DOHH2 (cell line): ENCODE results near the gene SNX12.
A peak's percentile ranks its signal among the peaks of the same experiment; 100 is the strongest.

Experiments used
- H3F3A ChIP-seq: fragments of 200-600 bp; sonication (generic), shearing (Covaris generic); 2 replicates; pipeline ENCODE4 v1.6.0; 2016; ENCODE audit warnings: antibody characterized with exemption, mild to moderate bottlenecking; ENCODE audit not compliant: control insufficient read depth, insufficient read depth
- H3K27ac ChIP-seq: fragments of 200-600 bp; sonication (generic); 2 replicates; pipeline ENCODE4 v1.5.1; 2014; ENCODE audit warnings: low read depth, mild to moderate bottlenecking, low read length, moderate library complexity
- H3K27me3 ChIP-seq: fragments of 200-600 bp; sonication (generic); 2 replicates; pipeline ENCODE4 v1.6.1; 2014; ENCODE audit warnings: mild to moderate bottlenecking, low read length, mixed read lengths; ENCODE audit not compliant: control insufficient read depth
- H3K36me3 ChIP-seq: fragments of 200-600 bp; sonication (generic); 2 replicates; pipeline ENCODE4 v1.6.1; 2014; ENCODE audit warnings: mild to moderate bottlenecking, low read length, moderate library complexity, mixed read lengths; ENCODE audit not compliant: control insufficient read depth
- H3K4me1 ChIP-seq: fragments of 200-600 bp; sonication (generic); 2 replicates; pipeline ENCODE4 v1.6.1; 2014; ENCODE audit warnings: mild to moderate bottlenecking, low read length, mixed read lengths; ENCODE audit not compliant: control insufficient read depth
- H3K4me2 ChIP-seq: fragments of 200-600 bp; sonication (generic); 2 replicates; pipeline ENCODE4 v1.6.0; 2014; ENCODE audit warnings: mild to moderate bottlenecking, low read length, moderate library complexity
- H3K4me3 ChIP-seq: fragments of 200-600 bp; sonication (generic); 2 replicates; pipeline ENCODE4 v1.5.1; 2014; ENCODE audit warnings: mild to moderate bottlenecking, low read length, mixed read lengths
- H3K79me2 ChIP-seq: fragments of 200-600 bp; sonication (generic); 2 replicates; pipeline ENCODE4 v1.6.1; 2014; ENCODE audit warnings: mild to moderate bottlenecking, low read length, mixed read lengths; ENCODE audit not compliant: control insufficient read depth
- H3K9me2 ChIP-seq: fragments of 200-600 bp; sonication (generic); replicated peaks from 2 replicates; pipeline ENCODE4 v1.6.1; 2014; ENCODE audit warnings: mild to moderate bottlenecking, low read length, mixed read lengths; ENCODE audit not compliant: control insufficient read depth
- H3K9me3 ChIP-seq: fragments of 200-600 bp; sonication (generic); 2 replicates; pipeline ENCODE4 v1.6.1; 2014; ENCODE audit warnings: antibody characterized with exemption, low read length, mixed read lengths; ENCODE audit not compliant: control insufficient read depth, insufficient read depth
- H4K20me1 ChIP-seq: fragments of 200-600 bp; sonication (generic); 2 replicates; pipeline ENCODE4 v1.6.0; 2014; ENCODE audit warnings: low read depth, mild to moderate bottlenecking, antibody characterized with exemption, low read length, moderate library complexity; ENCODE audit not compliant: control insufficient read depth, insufficient read depth
- CTCF ChIP-seq: fragments of 200-600 bp; sonication (generic); IDR thresholded peaks from one replicate; pipeline ENCODE4 v1.5.1; 2014; ENCODE audit warnings: antibody characterized with exemption, mild to moderate bottlenecking, low read depth, low read length; ENCODE audit not compliant: poor library complexity, severe bottlenecking
- EZH2phosphoT487 ChIP-seq: fragments of 200-600 bp; sonication (generic); IDR thresholded peaks from 2 replicates; pipeline ENCODE4 v1.6.1; 2017; ENCODE audit warnings: borderline replicate concordance, mild to moderate bottlenecking, antibody characterized with exemption, low read length, moderate library complexity, mixed read lengths

SNX12 gene

DNA sequence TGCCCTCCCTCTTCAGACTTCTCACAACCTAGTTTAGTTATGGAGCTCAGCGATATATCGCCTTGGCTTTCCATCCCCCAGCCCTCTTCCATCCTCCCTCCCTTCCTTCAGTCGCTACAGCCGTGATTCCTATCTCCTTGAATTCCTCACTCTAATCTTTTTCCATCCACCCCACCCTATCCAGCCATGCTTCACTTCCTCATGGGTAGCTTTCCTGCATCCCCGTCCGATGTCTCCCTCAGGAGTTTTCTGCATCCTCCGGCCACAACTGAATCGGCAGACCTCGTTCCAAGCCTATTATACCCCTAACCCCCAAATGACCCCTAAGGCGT, 456 bp downstream of the SNX12 start:
- Histone ChIP-seq H3K79me2 (peaks cover 30% of the 10 kb centered on the region), H4K20me1 (no peaks in the 10 kb centered on the region), H3K4me3 (peak overlapping the region; percentile 90), H3K4me1 (peaks cover 10% of the 10 kb centered on the region), H3K4me2 (peak overlapping the region; percentile 52), H3K36me3 (no peaks in the 10 kb centered on the region), H3K9me3 (no peaks in the 10 kb centered on the region), H3K27me3 (no peaks in the 10 kb centered on the region), H3K27ac (peak overlapping the region; percentile 47; the same call in 1 of the 2 replicates), H3F3A (no peaks in the 10 kb centered on the region), H3K9me2 (no peaks in the 10 kb centered on the region)
- TF ChIP-seq CTCF (no peak), EZH2phosphoT487 (no peak)

DNA sequence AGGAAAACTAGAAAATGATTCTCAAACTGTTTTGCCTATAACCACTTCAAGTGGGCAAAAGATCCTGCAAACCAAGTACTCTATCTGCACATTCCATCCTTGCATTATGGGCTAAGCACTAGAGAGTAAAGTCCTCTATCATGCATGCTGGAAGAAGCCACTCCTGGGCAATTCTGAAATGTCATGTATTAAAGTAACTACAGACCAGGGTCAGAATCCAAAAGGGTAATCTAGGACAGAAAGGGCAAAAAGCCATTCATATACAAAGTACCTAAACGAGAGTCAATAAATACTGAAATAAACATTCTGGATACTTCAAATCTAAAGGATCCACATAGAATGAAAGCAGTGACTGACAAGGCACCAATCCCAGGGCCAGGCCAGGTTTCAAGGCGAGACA, 1.0 kb downstream of the SNX12 start:
- peaks cover 30% of the 10 kb centered on the region for H3K79me2 ChIP-seq
- no peak for TF ChIP-seq CTCF
- TF ChIP-seq EZH2phosphoT487: no peak
- H3K9me3 ChIP-seq: no peaks in the 10 kb centered on the region
- no peaks in the 10 kb centered on the region for H3F3A ChIP-seq
- no peak overlapping the region for H3K27ac ChIP-seq
- peak overlapping the region; percentile 90 for H3K4me3 ChIP-seq
- no peaks in the 10 kb centered on the region for H3K9me2 ChIP-seq
- no peaks in the 10 kb centered on the region for H3K27me3 ChIP-seq
- no peaks in the 10 kb centered on the region for H4K20me1 ChIP-seq
- no peaks in the 10 kb centered on the region for H3K36me3 ChIP-seq
- peak overlapping the region; percentile 52 for H3K4me2 ChIP-seq
- H3K4me1 ChIP-seq: peaks cover 10% of the 10 kb centered on the region

DNA sequence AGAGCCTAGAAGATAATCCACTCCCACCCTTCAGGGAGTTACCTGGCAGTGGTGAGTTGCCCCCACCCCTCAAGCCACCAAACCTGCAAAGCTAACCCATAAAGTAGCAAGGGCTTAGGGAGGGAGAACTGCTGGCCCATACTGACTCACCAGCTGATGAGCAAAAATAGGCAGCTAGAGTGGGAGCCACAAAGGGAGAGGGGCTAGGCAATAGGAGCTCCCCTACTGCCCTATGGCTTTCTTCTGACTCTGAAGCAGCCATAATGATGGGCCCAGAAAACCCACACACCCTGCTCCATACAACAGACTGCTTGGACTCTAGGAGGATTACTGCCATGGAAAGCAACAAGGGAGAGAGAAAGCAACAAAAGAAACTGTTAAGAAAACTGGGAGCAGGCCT, 8.0 kb downstream of the SNX12 start:
- Histone ChIP-seq H3K4me2 (no peak overlapping the region), H4K20me1 (no peaks in the 10 kb centered on the region), H3K4me3 (no peak overlapping the region), H3K79me2 (peaks cover 8% of the 10 kb centered on the region), H3K36me3 (peaks cover 3% of the 10 kb centered on the region; the same call in 1 of the 2 replicates), H3K4me1 (peaks cover 3% of the 10 kb centered on the region; the same call in 1 of the 2 replicates), H3K9me3 (no peaks in the 10 kb centered on the region), H3K9me2 (no peaks in the 10 kb centered on the region), H3F3A (no peaks in the 10 kb centered on the region), H3K27ac (no peak overlapping the region), H3K27me3 (no peaks in the 10 kb centered on the region)
- TF ChIP-seq EZH2phosphoT487 (no peak), CTCF (no peak)
